Neuronal stem cell (in vitro differentiated cells): ENCODE data around the gene TP53RK.
A peak's percentile ranks its signal among the peaks of the same experiment; 100 is the strongest.

Source experiments
- DNase-seq: peaks from one replicate; pipeline ENCODE4 v3.0.0-alpha.2; 2013; ENCODE audit warnings: low spot score
- H2AFZ ChIP-seq: one replicate; pipeline ENCODE4 v1.6.1; 2013; ENCODE audit warnings: mild to moderate bottlenecking, low read length, inconsistent platforms
- H2AK5ac ChIP-seq: 2 replicates; pipeline ENCODE4 v1.6.1; 2013; ENCODE audit warnings: low read depth, mild to moderate bottlenecking, inconsistent platforms, low read length, moderate library complexity, mixed read lengths
- H2BK120ac ChIP-seq: 2 replicates; pipeline ENCODE4 v1.6.1; 2013; ENCODE audit warnings: low read depth, mild to moderate bottlenecking, inconsistent platforms, low read length, moderate library complexity, mixed read lengths
- H2BK12ac ChIP-seq: one replicate; pipeline ENCODE4 v1.6.1; 2013; ENCODE audit warnings: low read length, inconsistent platforms
- H2BK15ac ChIP-seq: 2 replicates; pipeline ENCODE4 v1.6.1; 2013; ENCODE audit warnings: mild to moderate bottlenecking, low read length, inconsistent platforms, mixed read lengths
- H2BK5ac ChIP-seq: one replicate; pipeline ENCODE4 v1.6.1; 2013; ENCODE audit warnings: inconsistent platforms, mild to moderate bottlenecking, low read length, moderate library complexity
- H3K14ac ChIP-seq: one replicate; pipeline ENCODE4 v1.6.1; 2013; ENCODE audit warnings: low read length, inconsistent platforms
- H3K18ac ChIP-seq: 2 replicates; pipeline ENCODE4 v1.6.1; 2013; ENCODE audit warnings: low read length, inconsistent platforms
- H3K23ac ChIP-seq: 2 replicates; pipeline ENCODE4 v1.6.1; 2013; ENCODE audit warnings: low read depth, mild to moderate bottlenecking, mixed read lengths, low read length, inconsistent platforms; ENCODE audit not compliant: poor library complexity
- H3K27ac ChIP-seq: replicated peaks from 3 replicates; pipeline ENCODE4 v1.5.1; 2013; ENCODE audit warnings: low read length, inconsistent platforms
- H3K27me3 ChIP-seq, 3 experiments: 2 replicates each; pipeline ENCODE4 v1.6.1; 2013; ENCODE audit warnings: low read length in 3 of 3, mild to moderate bottlenecking in 2 of 3, inconsistent platforms in 1 of 3, low read depth in 1 of 3, mixed read lengths in 1 of 3, moderate library complexity in 1 of 3; ENCODE audit not compliant: control insufficient read depth in 3 of 3, insufficient read depth in 3 of 3
- H3K36me3 ChIP-seq, 2 donors: replicated peaks in 1 of 2; 2 replicates each; pipeline ENCODE4 v1.6.1; 2013; ENCODE audit warnings: low read length in 2 of 2; ENCODE audit not compliant: control insufficient read depth in 2 of 2, insufficient read depth in 2 of 2
- H3K4ac ChIP-seq: 2 replicates; pipeline ENCODE4 v1.6.1; 2013; ENCODE audit warnings: inconsistent platforms, mild to moderate bottlenecking, low read length, moderate library complexity
- H3K4me1 ChIP-seq, 2 donors: 1 replicate in 1 of 2; 2 replicates in 1 of 2; pipeline ENCODE4 v1.6.1; 2013; ENCODE audit warnings: low read length in 2 of 2, low read depth in 1 of 2; ENCODE audit not compliant: control insufficient read depth in 2 of 2, insufficient read depth in 1 of 2
- H3K4me2 ChIP-seq: one replicate; pipeline ENCODE4 v1.6.1; 2013; ENCODE audit warnings: mild to moderate bottlenecking, low read length, inconsistent platforms; ENCODE audit not compliant: insufficient read depth, poor library complexity, severe bottlenecking
- H3K4me3 ChIP-seq, 2 donors: 2 replicates each; pipeline ENCODE4 v1.5.1; 2013; ENCODE audit warnings: low read length in 2 of 2, mild to moderate bottlenecking in 2 of 2, inconsistent platforms in 1 of 2, moderate library complexity in 1 of 2
- H3K79me1 ChIP-seq: one replicate; pipeline ENCODE4 v1.6.1; 2013; ENCODE audit warnings: low read depth, mild to moderate bottlenecking, inconsistent platforms, low read length, moderate library complexity
- H3K9ac ChIP-seq: one replicate; pipeline ENCODE4 v1.6.1; 2013; ENCODE audit warnings: mild to moderate bottlenecking, low read depth, low read length, inconsistent platforms; ENCODE audit not compliant: poor library complexity
- H3K9me3 ChIP-seq, 2 donors: replicated peaks in 1 of 2; 2 replicates each; pipeline versions ENCODE3 to v1.6.1; 2013; ENCODE audit warnings: low read length in 2 of 2, mild to moderate bottlenecking in 2 of 2, inconsistent platforms in 1 of 2, low read depth in 1 of 2, mixed read lengths in 1 of 2, moderate library complexity in 1 of 2; ENCODE audit not compliant: control insufficient read depth in 2 of 2, insufficient read depth in 1 of 2
- H4K8ac ChIP-seq: one replicate; pipeline ENCODE4 v1.6.1; 2013; ENCODE audit warnings: low read depth, mild to moderate bottlenecking, inconsistent platforms, low read length, moderate library complexity
- H4K91ac ChIP-seq: one replicate; pipeline ENCODE4 v1.6.1; 2013; ENCODE audit warnings: low read length, low read depth, mild to moderate bottlenecking, inconsistent platforms; ENCODE audit not compliant: poor library complexity
- WGBS, 2 donors: extraction: QIAGEN DNeasy Blood & Tissue Kit; methylation state at CpG; one replicate each; pipeline ENCODE4 v1.1.7; 2013; ENCODE audit warnings: missing lambda C conversion rate in 2 of 2, mixed read lengths in 1 of 2; ENCODE audit not compliant: insufficient read length in 2 of 2, insufficient replicate concordance in 1 of 2; ENCODE audit errors: extremely low coverage in 2 of 2; 5-methylcytosine and 5-hydroxymethylcytosine counted together

The TP53RK gene

GRCh38 chr20:46688151-46689081 lies 828 bp downstream of the TP53RK start:
- H4K8ac ChIP-seq, result no peak overlapping the region
- no peak overlapping the region for H2BK15ac ChIP-seq
- H3K4me2 ChIP-seq, result peak overlapping the region; percentile 63
- no peaks in the 10 kb centered on the region for H3K27me3 ChIP-seq
- WGBS, 2 donors, result no CpG with 5 or more reads among the region's 20 CpGs
- peak overlapping the region; percentile 89 for H2BK5ac ChIP-seq
- no peak overlapping the region for H2BK12ac ChIP-seq
- H2AFZ ChIP-seq, result peak overlapping the region; percentile 86
- peak overlapping the region; percentile 97 for H3K18ac ChIP-seq
- H3K4me3 ChIP-seq, result peak overlapping the region; percentile 66 to 97
- no peak overlapping the region for H2BK120ac ChIP-seq
- no peak overlapping the region for H4K91ac ChIP-seq
- H3K14ac ChIP-seq, result peak overlapping the region; percentile 65
- peak overlapping the region; percentile 97 for H3K27ac ChIP-seq
- DNase-seq, result no peak
- H2AK5ac ChIP-seq, result no peak overlapping the region
- peaks cover 4% of the 10 kb centered on the region for H3K79me1 ChIP-seq
- H3K23ac ChIP-seq, result peak overlapping the region; percentile 94
- H3K4me1 ChIP-seq, result peaks cover 11 to 12% of the 10 kb centered on the region in 2 donors
- peaks cover 9 to 30% of the 10 kb centered on the region in 2 donors for H3K36me3 ChIP-seq
- H3K4ac ChIP-seq, result no peak overlapping the region
- peak overlapping the region; percentile 98 for H3K9ac ChIP-seq
- H3K9me3 ChIP-seq, result no peaks in the 10 kb centered on the region

GRCh38 chr20:46683939-46684750 lies 5.1 kb downstream of the TP53RK start:
- H3K4me3 ChIP-seq, result peak overlapping the region in 1 of 2 donors; percentile 68
- no peak overlapping the region for H3K4ac ChIP-seq
- no peak overlapping the region for H2BK15ac ChIP-seq
- WGBS, 2 donors, result no CpG with 5 or more reads among the region's 23 CpGs
- H3K18ac ChIP-seq, result no peak overlapping the region
- H3K27ac ChIP-seq, result peak overlapping the region; percentile 64
- H3K4me2 ChIP-seq, result peak overlapping the region; percentile 49
- H4K91ac ChIP-seq, result no peak overlapping the region
- no peaks in the 10 kb centered on the region for H3K27me3 ChIP-seq
- H3K79me1 ChIP-seq, result peaks cover 7% of the 10 kb centered on the region
- no peak overlapping the region for H2BK120ac ChIP-seq
- no peak overlapping the region for H2AFZ ChIP-seq
- H2BK5ac ChIP-seq, result no peak overlapping the region
- no peak overlapping the region for H3K14ac ChIP-seq
- H2AK5ac ChIP-seq, result no peak overlapping the region
- no peak overlapping the region for H3K23ac ChIP-seq
- no peak overlapping the region for H4K8ac ChIP-seq
- H3K9ac ChIP-seq, result no peak overlapping the region
- no peaks in the 10 kb centered on the region for H3K9me3 ChIP-seq
- peak; percentile 45 for DNase-seq
- peaks cover 18 to 21% of the 10 kb centered on the region in 2 donors for H3K4me1 ChIP-seq
- peaks cover 13 to 45% of the 10 kb centered on the region in 2 donors for H3K36me3 ChIP-seq
- H2BK12ac ChIP-seq, result no peak overlapping the region

- no peak overlapping the region for H2BK120ac ChIP-seq
- H3K27ac ChIP-seq, result peak overlapping the region; percentile 64
- no peak overlapping the region for H3K14ac ChIP-seq
- no CpG with 5 or more reads among the region's 8 CpGs for WGBS, 2 donors
- H4K91ac ChIP-seq, result no peak overlapping the region
- H2BK12ac ChIP-seq, result no peak overlapping the region
- H3K27me3 ChIP-seq, result no peaks in the 10 kb centered on the region
- H3K23ac ChIP-seq, result no peak overlapping the region
- H3K18ac ChIP-seq, result peak overlapping the region; percentile 55
- H2AFZ ChIP-seq, result no peak overlapping the region
- H3K4me2 ChIP-seq, result peak overlapping the region; percentile 56
- H3K4ac ChIP-seq, result no peak overlapping the region
- peaks cover 18 to 21% of the 10 kb centered on the region in 2 donors for H3K4me1 ChIP-seq
- peaks cover 7% of the 10 kb centered on the region for H3K79me1 ChIP-seq
- H3K36me3 ChIP-seq, result peaks cover 13 to 45% of the 10 kb centered on the region in 2 donors
- H2AK5ac ChIP-seq, result no peak overlapping the region
- peak overlapping the region in 1 of 2 donors; percentile 68 for H3K4me3 ChIP-seq
- no peak overlapping the region for H2BK5ac ChIP-seq
- H3K9ac ChIP-seq, result no peak overlapping the region
- no peak for DNase-seq
- H3K9me3 ChIP-seq, result no peaks in the 10 kb centered on the region
- no peak overlapping the region for H2BK15ac ChIP-seq
- H4K8ac ChIP-seq, result no peak overlapping the region
Measured at GRCh38 chr20:46683668-46683938, 5.6 kb downstream of the TP53RK start.
